NB4 (cell line): ENCODE data around the gene SNAPC3.

ENCODE experiments used
- MYC ChIP-seq: IDR thresholded peaks from 2 replicates; pipeline ENCODE4 v1.6.1; 2011; ENCODE audit warnings: low read depth, low read length
- POLR2A ChIP-seq: IDR thresholded peaks from 2 replicates; pipeline ENCODE4 v1.6.1; 2011; ENCODE audit warnings: mild to moderate bottlenecking; ENCODE audit not compliant: insufficient read length; ENCODE audit errors: extremely low read depth
- TF ChIP-seq, protein P1 (sequence below): IDR thresholded peaks from one replicate; pipeline ENCODE4 v1.5.1; 2012; ENCODE audit warnings: low read depth, low read length

DNA sequence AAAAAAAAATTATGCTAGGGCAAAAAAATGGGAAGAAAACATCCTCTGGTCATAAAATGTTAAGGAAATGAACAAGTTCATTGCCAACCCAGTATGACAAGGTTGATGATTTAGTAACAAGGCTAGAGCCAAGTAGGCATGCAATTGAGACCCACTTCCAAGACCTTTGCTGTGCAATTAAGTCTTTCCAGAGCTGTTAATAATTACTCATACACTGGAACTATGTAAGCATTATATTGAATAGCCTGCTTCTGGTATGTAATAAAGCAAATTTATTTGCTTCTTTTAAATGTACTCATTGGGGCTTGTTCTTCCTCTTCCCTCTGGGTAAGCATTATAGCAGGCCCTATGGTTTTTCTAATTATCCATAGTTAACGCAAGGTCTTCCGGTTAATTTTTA lies 32.5 kb upstream of the SNAPC3 start:
- TF ChIP-seq, protein P1, sequence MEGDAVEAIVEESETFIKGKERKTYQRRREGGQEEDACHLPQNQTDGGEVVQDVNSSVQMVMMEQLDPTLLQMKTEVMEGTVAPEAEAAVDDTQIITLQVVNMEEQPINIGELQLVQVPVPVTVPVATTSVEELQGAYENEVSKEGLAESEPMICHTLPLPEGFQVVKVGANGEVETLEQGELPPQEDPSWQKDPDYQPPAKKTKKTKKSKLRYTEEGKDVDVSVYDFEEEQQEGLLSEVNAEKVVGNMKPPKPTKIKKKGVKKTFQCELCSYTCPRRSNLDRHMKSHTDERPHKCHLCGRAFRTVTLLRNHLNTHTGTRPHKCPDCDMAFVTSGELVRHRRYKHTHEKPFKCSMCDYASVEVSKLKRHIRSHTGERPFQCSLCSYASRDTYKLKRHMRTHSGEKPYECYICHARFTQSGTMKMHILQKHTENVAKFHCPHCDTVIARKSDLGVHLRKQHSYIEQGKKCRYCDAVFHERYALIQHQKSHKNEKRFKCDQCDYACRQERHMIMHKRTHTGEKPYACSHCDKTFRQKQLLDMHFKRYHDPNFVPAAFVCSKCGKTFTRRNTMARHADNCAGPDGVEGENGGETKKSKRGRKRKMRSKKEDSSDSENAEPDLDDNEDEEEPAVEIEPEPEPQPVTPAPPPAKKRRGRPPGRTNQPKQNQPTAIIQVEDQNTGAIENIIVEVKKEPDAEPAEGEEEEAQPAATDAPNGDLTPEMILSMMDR: no peak
- TF ChIP-seq POLR2A (no peak), MYC (no peak)
